NCI-H774 (cell line): ENCODE data around the gene PIK3CB.
"Not testable (repeated sequence)": the region's sequence is repeated elsewhere in the genome, so short reads cannot be mapped to it uniquely, and the experiment has no call there.

ENCODE experiments used
- DNase-seq: peaks from one replicate; lab custom pipeline; 2025; lab: John Stamatoyannopoulos, UW

Gene PIK3CB

DNA sequence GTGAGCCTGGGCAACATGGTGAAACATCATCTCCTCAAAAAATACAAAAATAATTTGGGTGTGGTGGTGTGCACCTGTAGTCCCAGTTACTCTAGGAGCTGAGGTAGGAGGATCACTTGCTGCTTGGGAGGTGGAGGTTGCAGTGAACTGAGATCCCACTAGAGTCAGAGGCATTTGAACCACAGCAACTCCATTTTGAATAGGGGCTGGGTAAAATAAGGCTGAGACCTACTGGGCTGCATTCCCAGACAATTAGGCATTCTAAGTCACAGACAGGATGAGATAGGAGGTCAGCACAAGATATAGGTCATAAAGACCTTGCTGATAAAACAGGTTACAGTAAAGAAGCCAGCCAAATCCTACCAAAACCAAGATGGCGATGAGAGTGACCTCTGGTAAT is 12.1 kb upstream of the PIK3CB start:
- DNase-seq, result not testable (repeated sequence)

DNA sequence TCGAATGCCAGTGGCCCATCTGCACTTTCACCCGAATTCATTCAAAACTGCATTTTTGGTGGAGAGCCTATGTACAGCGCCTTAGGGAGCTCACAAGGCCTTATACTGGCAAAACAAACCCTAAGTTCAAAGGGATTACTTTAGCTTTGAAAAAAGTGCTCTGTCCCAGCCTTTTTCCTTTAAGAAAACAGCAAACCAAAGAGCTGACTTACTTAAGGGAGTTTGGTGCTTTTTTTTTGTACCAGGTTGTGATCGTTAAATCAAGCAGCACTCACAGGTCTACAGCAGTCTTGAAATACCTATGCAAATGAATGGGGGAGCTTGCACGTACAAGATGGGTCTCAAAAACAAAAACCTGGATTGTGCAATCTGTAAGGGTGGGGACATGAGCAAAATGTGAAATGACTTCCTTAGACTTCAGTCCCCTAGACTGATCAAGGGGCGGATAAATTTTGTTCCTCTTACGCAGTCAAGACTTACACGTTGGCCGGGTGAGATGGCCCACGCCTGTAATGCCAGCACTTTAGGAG is 11.6 kb upstream of the PIK3CB start:
- no peak for DNase-seq

DNA sequence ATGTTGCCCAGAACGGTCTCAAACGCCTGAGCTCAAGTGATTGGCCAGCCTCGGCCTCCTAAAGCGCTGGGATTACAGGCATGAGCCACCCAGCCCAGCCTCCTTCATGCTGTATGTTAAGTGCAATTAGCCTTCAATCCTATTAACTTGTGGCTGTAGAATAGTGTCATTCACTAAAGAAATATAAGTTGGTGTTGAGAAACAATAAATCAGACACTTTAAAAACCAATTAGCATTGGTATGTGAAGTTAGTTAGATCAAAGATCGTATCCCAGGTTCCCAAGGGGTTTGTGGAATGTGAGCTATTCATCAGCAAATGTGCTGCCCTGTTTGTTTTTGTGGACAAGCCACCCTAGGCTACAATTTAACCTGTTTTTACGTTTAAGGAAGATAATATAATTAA is 11.0 kb upstream of the PIK3CB start:
- DNase-seq, result no peak

DNA sequence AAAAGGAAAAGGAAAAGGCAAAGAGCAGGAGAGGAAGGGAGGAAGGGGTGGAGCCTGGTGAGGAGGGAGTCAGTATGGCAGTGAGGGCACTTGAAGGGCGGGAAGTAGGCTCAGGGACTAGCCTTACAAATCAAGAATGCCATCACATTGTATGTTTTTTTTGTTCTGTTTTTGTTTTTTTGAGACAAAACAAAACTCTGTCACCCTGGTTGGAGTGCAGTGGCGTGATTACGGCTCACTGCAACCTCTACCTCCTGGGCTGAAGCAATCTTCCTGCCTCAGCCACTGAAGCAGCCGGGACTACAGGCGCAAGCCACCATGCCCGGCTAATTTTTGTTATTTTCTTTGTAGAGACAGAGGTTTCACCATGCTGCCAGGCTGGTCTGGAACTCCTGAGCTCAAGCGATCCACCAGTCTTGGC is 10.5 kb upstream of the PIK3CB start:
- no peak for DNase-seq

DNA sequence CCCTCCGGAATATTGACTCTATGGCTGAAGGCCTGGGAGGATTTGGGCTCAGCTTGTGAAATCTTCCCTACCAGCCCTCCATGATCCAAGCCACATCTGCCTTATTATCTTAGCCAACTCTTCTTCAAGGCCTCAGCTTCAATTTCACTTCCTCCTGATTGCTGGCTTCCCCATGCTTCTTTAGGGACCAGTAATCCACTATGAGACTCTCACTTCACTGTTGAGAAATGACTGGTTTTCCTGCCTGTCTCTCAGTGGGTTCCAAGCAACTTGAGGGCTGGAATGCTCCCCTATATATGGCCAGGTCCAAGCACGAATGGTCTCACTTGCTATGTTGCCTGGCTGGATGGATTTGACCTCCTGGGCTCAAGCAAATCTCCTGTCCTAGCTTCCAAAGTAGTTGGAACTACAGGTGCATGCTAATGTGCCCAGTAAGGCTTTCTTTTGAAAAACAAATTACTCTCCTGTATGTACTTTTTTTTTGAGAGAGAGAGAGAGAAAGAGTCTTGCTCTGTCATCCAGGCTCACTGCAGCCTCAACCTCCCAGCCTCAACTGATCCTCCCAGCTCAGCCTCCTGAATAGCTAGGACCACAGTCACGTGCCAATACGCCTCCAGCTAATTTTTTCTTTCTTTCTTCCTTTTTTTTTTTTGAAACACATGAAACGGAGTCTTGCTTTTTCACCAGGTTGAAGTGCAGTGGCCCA is 7.9 kb upstream of the PIK3CB start:
- DNase-seq, result no peak

DNA sequence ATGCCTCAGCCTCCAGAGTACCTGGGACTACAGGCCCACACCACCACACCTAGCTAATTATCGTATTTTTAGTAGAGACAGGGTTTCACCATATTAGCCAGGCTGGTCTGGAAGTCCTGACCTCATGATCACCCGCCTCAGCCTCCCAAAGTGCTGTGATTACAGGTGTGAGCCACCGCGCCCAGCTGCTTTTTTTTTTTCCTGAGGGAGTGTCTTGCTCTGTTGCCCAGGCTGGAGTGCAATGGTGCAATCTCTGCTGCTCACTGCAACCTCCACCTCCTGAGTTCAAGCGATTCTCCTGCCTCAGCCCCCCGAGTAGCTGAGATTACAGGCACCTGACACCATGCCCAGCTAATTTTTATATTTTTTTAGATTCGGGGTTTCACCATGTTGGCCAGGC is 3.7 kb upstream of the PIK3CB start:
- DNase-seq, result not testable (repeated sequence)

DNA sequence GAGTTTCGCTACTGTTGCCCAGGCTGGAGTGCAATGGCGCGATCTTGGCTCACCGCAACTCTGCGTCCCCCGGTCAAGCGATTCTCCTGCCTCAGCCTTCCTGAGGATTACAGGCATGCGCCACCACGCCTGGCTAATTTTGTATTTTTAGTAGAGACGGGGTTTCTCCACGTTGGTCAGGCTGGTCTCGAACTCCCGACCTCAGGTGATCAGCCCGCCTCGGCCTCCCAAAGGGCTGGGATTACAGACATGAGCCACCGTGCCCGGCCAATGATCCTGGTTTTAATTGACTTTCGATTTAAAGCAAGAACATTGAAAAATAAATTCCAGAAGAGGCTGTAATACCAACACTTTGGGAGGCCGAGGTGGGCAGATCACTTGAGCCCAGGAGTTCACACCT is 1.1 kb upstream of the PIK3CB start:
- not testable (repeated sequence) for DNase-seq

DNA sequence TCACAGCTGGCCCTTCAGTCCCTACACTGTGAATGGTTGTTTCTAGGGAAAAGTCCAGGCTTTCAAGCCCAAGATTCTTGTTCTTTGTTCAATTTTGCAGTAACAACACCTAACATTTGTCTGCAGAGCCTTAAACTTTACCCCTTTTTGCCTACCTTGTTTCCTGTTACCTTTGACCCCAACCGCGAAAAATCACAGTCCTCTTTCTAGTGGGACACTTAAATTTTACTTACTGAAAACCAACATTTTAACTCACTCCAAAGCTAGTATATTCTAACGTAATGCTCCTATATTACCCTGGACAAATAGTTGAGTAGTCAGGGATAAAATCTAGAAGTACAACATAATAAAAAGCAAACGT is 649 bp upstream of the PIK3CB start:
- no peak for DNase-seq

DNA sequence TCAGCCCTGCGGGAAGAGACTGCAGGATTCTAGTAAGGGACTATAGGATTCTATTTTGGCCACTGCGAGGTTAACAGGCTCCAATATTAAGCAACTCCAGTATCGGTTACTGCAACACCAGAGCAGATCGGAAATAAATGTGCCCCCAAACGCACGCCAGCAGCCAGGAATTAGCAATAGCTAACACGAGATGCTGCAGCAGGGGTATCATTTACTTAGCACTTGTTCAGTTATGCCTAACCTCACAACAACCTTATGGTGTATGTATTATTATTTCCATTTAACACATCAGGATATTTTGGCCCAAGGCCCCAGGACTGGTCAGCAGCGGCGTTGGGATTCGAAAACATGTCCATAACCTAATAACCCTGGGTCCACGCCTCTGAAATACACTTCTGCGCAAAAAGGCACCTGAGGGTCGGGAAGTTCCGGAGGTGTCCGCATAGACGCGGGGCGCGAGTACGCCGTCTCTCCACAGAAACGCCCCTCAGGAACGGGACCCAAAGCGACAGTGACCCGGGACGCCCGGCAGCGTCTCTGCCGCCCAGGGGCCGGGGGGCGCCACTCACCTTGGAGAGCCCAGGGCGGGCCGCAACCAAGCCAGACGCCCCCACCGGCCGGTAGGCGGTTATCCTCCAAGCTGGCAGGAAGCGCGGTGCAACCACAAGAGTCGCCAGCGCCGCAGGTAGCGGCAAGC is 681 bp downstream of the PIK3CB start:
- peak; percentile 49 for DNase-seq

DNA sequence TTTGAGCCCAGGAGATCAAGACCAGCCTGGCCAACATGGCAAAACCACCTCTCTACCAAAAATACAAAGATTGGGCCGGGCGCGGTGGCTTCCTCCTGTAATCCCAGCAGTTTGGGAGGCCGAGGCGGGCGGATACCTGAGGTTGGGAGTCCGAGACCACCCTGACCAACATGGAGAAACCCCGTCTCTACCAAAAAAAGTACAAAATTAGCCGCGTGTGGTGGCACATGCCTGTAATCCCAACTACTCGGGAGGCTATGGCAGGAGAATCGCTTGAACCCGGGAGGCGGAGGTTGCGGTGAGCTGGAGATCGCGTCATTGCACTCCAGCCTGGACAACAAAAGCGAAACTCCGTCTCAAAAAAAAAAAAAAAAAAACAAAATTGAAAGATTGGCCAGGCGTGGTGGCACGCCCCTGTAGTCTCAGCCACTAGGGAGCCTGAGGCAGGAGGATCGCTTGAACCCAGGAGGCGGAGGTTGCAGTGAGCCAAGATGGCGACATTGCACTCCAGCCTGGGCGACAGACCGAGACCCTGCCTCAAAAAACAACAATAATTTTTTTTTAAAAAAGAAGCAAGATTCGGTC is 2.2 kb downstream of the PIK3CB start:
- DNase-seq, result not testable (repeated sequence)

DNA sequence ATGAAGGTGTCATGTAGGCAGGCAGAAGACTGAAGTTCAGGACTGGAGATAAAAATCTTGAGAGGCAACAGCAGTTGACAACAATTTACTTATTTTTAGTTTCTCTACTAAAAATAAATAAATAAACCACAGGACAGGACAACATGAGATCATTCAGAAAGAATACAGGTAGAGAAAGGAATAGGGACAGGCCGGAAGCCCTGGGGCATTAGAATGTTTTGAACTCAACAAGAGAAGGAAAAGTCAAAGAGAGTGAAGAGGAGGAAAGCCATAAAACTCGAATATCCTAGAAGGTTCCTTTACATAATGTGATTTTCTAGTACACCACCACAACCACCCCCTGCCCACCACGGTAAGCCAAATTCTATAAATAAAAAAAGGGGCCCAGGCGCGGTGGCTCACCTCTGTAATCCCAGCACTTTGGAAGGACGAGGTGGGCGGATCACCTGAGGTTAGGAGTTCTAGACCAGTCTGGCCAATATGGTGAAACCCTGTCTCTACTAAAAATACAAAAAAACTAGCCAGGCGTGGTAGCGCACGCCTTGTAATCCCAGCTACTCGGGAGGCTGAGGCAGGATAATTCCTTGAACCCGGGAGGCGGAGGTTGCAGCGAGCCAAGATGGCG is 4.7 kb downstream of the PIK3CB start:
- DNase-seq, result no peak

DNA sequence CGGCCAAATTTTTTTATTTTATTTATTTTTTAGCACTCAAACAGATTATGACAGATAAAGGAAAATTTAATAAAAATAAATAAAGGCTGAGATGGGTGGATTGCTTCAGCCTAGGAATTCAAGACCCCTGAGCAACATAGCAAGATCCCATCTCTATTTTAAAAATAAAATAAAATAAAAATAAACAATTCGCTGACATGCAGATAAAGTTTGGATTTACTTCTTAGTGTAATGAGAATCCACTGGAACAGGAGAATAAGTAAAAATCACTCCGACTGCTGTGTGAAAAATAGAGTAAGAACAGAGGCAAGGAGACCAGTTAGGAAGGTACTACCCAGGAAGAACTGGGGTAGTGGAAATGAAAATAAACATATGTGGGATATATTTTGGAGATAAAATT is 5.6 kb downstream of the PIK3CB start:
- no peak for DNase-seq

DNA sequence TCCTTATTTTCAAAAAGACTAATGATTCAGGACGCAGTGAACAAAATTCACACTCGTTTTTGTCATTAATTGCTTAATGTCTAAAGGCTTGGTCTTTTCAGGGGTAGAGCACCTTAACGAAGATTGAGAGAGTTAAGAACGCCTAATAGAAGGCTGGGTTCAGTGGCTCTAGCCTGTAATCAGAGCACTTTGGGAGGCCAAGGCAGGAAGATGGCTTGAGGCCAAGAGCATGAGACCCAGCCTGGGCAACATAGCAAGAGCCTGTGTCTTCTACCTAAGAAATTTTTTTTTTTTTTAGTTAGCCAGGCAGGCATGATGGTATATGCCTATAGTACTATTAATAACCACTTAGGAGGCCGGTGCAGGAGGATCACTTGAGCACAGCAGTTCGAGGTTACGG is 7.5 kb downstream of the PIK3CB start:
- DNase-seq, result no peak

DNA sequence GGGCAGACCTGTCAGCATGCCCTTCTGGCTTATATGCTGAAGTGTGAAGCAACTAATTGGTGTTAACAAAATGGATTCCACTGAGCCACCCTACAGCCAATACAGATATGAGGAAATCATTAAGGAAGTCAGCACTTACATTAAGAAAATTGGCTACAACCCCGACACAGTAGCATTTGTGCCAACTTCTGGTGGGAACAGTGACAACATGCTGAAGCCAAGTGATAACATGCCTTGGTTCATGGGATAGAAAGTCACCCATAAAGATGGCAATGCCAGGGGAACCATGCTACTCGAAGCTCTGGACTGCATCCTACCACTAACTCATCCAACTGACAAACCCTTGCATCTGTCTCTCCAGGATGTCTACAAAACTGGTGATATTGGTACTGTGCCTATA is 9.4 kb downstream of the PIK3CB start:
- no peak for DNase-seq

DNA sequence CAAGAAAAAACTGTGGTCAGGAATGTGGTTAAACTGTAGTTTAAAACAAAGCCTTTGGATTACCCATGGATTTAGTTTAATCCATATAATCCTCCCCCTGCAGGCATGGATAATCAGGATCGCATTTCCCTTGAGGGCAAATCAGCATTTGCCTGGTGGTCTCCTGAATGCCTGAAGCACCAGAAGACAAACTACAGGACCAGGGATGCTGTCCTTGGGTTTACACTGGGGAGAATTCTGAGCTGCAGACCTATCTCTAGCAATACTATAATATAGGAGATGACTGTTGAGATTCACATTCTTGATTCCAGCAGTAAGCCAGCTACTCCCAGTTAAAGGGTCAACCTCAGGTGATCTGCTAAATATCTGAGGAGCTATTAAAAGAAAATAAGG is 10.6 kb downstream of the PIK3CB start:
- no peak for DNase-seq

DNA sequence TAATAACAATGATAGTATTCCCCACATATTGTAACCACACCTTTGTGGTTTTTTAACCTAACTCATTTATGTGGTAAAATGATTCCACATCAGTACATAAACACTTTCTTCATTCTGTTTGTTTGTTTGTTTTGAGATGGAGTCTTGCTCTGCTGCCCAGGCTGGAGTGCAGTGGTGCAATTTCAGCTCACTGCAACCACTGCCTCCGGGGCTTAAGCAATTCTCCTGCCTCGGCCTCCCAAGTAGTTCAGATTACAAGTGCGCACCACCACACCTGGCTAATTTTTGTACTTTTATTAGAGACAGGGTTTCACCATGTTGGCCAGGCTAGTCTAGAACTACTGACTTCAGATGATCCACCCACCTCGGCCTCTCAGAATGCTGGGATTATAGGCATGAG is 14.3 kb downstream of the PIK3CB start:
- DNase-seq, result not testable (repeated sequence)

DNA sequence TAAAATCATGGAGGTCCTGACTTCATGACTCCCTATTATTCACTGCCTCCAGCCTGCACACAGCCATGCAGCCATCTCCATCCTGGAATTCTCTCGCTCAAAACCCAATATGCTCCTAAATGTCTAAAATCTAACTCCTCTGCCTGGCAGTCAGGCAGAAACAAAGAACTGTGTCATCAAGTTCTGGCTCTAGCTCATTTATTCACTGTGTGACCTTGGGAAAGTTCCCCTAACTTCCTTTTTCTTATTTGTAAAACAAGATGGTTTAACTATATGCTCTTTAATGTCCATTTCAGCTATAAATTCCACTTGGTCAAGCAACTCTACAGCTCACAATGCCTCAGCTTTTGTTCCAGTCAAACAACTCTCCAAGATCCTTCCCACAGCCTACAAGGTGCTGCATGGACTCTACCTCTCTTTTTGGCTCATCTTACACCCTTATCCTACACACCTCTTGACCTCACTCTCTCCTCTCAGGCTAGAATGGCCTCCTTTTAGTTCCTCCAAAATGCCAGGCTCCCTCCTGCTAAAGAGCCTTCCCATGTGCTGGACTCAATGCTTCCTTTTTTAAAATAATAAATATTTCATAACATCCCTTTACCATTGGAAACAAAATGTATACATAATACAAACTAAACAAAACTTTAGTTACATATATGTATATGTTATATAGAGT is 16.4 kb downstream of the PIK3CB start:
- no peak for DNase-seq

DNA sequence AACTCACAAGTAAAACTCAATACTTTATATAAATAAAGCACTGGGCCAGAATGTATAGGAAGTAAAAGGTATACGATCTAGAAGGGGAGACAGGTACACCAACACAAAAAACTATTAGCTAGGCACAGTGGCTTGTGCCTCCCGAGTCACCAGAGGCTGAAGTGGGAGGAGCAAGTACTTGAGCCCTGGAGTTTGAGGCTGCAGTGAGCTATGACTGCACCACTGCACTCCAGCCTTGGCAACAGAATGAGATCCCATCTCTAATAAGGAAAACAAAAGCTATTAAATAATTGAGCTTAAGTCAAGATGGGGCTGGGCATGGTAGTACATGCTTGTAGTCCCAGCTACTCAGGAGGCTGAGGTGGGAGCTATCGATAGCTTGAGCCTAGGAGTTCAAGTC is 17.0 kb downstream of the PIK3CB start:
- DNase-seq, result no peak

DNA sequence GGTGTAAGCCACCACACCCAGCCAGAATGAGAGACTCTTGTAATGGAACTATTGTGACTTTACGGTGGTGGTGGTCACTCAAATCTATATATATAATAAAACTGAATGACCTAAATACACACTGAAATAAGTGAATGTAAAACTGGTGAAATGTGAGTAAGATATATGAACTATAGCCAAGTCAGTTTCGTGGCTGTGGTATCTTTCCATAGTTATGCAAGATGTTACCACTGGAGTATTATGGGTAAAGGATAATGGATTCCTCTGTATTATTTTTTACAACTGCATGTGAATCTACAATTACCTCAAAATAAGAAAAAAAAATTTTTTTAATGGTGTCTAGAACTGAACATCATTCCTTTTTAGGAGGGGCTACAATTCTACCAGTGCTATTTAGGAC is 21.9 kb downstream of the PIK3CB start:
- DNase-seq, result no peak

DNA sequence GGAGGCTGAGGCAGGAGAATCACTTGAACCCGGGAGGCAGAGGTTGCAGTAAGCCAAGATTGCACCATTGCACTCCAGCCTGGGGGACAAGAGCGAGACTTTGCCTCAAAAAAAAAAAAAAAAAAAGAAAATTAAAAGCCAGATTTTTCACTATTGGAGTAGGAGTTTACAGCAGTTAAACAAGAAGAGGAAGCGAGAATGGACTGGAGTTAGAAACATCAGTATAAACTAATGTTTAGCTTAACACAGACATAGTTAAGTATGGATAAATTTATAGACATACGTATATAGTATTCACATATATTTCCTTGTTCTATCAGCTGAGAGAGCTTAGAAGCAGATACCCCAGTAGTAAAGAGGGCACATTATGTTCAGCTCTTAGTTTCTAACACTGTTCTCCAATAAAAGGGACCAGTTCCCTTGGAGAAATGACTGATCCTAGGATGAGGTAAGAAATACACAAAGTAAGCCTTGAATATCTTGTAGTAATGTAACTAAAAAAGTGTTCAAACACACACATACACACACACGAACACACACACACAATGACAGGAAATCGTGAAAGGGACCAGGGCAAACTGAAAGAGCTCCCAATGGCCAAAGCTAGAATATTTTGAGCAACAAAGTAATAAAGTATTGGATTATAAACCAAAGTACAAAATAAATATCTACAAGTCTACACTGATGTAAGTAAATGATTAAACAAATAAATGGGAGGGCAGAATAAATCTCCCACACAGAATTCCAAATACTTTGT is 25.1 kb downstream of the PIK3CB start:
- DNase-seq, result no peak

DNA sequence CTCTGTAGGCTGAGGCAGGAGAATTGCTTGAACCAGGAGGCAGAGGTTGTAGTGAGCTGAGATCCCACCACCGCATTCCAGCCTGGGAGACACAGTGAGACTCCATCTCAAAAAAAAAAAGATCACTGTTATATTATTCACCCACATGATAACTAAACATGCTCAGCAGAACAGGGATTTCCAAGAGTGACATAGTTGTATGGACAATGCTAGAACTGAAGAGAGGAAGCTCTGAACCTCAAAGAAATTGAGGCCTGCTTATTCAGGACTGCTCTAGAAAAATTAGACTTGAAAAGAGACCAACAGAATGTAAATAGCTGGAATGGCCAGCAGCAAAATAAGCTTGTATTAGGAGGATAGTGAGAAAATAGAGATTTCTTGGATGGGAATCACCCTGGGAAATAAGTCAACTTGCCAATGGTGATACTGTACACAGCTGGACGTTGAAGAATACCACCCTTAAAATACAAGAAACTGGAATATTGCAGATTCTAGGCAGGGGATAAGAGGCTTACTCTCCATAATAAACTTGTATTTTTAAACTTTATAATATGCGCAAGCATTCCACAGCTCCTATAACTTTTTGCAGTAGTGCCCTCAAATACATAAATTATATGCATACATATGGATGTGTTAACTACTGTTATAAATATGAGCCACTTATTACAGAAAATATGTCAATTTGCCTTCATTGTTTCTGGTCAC is 28.2 kb downstream of the PIK3CB start:
- no peak for DNase-seq
